ENCODE measurements around the gene SRRM5.

GRCh38 chr19:43634506-43634871, 22.6 kb downstream of the SRRM5 start:
- TF ChIP-seq CTCF (IDR thresholded peaks at IDR 0.05) (no peak), POLR2A (IDR thresholded peaks at IDR 0.05) (no peak)
